Body of pancreas (tissue), 4 donors: Measurements from ENCODE around the gene SPDYE3.
"Not testable (repeated sequence)": the region's sequence is repeated elsewhere in the genome, so short reads cannot be mapped to it uniquely, and the experiment has no call there.

Experiments
- CTCF ChIP-seq, 7 experiments: fragments of 450-650 bp in 4 of 7; fragments of 200-600 bp in 3 of 7; sonication (generic) in 3 of 7; IDR thresholded peaks; one replicate each; pipeline ENCODE4 v1.5.1; 2016 to 2019; ENCODE audit warnings: antibody characterized with exemption in 7 of 7
- POLR2A ChIP-seq, 3 donors: fragments of 450-650 bp; IDR thresholded peaks; one replicate each; pipeline ENCODE4 v1.6.1; 2016; ENCODE audit warnings: antibody characterized with exemption in 3 of 3, mild to moderate bottlenecking in 2 of 3

GRCh38 chr7:100318329-100318728 is 10.8 kb downstream of the SPDYE3 start:
- not testable (repeated sequence) for TF ChIP-seq CTCF, POLR2A (IDR thresholded peaks at IDR 0.05)
